KMS-11 (cell line): ENCODE data around the gene ADAM8.
A peak's percentile ranks its signal among the peaks of the same experiment; 100 is the strongest.

Experiments
- H2AFZ ChIP-seq: fragments of 200-600 bp; sonication (generic); 2 replicates; pipeline ENCODE4 v1.6.1; 2016; ENCODE audit warnings: antibody characterized with exemption, mixed run types, low read depth
- H3K27ac ChIP-seq: fragments of 200-600 bp; sonication (generic); 2 replicates; pipeline ENCODE4 v1.6.1; 2016; ENCODE audit warnings: mild to moderate bottlenecking, mixed run types
- H3K27me3 ChIP-seq: fragments of 200-600 bp; sonication (generic); 2 replicates; pipeline ENCODE4 v1.6.1; 2017; ENCODE audit warnings: mild to moderate bottlenecking, low read depth, mixed run types, moderate library complexity; ENCODE audit not compliant: insufficient read depth
- H3K36me3 ChIP-seq: fragments of 200-600 bp; sonication (generic); 2 replicates; pipeline ENCODE4 v1.6.1; 2017; ENCODE audit warnings: mild to moderate bottlenecking, mixed run types; ENCODE audit not compliant: insufficient read depth
- H3K4me1 ChIP-seq: fragments of 200-600 bp; sonication (generic); 2 replicates; pipeline ENCODE4 v1.6.1; 2016; ENCODE audit warnings: mild to moderate bottlenecking, low read depth, mixed run types; ENCODE audit not compliant: poor library complexity, severe bottlenecking
- H3K4me2 ChIP-seq: fragments of 200-600 bp; sonication (generic); 2 replicates; pipeline ENCODE4 v1.7.0; 2016; ENCODE audit warnings: mild to moderate bottlenecking, mixed run types
- H3K4me3 ChIP-seq: fragments of 200-600 bp; sonication (generic); IDR thresholded peaks from 2 replicates; pipeline ENCODE4 v1.6.1; 2017; ENCODE audit warnings: low read depth, low read length, mixed read lengths; ENCODE audit not compliant: insufficient read depth
- H3K79me2 ChIP-seq: fragments of 200-600 bp; sonication (generic); 2 replicates; pipeline ENCODE4 v1.6.1; 2016; ENCODE audit warnings: low read depth, mixed run types; ENCODE audit not compliant: insufficient read depth
- H3K9ac ChIP-seq: fragments of 200-600 bp; sonication (generic); 2 replicates; pipeline ENCODE4 v1.6.1; 2016; ENCODE audit warnings: mild to moderate bottlenecking, mixed run types
- H4K20me1 ChIP-seq: fragments of 200-600 bp; sonication (generic); 2 replicates; pipeline ENCODE4 v1.6.1; 2016; ENCODE audit warnings: mild to moderate bottlenecking, mixed run types; ENCODE audit not compliant: insufficient read depth
- TF ChIP-seq, protein P1 (sequence below): fragments of 200-600 bp; sonication (generic); conservative IDR thresholded peaks from 2 replicates; pipeline ENCODE4 v1.6.1; 2017; ENCODE audit warnings: low read depth, mild to moderate bottlenecking, antibody characterized with exemption, low read length, moderate library complexity, mixed read lengths

The ADAM8 gene

DNA sequence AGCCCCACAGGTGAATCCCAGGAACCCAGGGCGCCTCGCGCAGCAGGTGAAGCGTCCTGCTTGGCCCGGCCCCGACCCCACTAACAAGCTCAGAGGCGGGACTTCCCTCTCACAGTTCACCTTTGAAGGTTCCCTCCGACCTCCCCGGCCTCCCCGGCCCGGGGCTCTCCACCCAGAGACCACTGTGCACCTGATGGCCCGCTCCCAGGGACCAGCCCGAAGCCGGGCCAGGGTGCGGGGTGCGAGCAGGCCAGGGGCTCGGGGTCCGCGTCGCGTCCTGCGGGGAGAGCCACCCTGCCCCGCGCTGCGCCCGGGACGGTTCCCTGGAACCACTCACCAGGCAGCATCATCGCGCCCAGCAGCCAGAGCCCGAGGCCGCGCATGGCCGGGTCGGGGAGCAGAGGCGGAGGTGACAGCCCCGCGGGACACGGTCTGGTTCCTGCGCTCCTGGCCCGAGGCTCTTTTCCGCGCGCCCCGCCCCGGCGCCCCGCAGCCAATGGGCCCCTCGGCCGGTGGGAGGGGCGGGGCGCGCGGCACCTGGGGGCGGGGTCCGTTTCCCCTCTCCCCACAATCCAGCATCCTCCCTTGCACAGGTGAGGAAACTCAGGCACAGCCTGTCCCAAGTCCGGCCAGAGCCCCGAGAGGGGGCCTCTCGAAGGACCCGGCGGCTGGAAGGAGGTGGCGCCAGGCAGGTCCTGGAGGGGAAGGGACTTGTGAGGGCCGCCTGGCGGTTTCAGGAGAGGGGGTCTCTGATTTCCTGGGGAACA is at the start of gene ADAM8:
Gene ADAM8 (minus strand): TSS at position 434 of the 767 bp plus-strand sequence. CDS start 51 bp downstream, at position 383.
- TF ChIP-seq, protein P1, sequence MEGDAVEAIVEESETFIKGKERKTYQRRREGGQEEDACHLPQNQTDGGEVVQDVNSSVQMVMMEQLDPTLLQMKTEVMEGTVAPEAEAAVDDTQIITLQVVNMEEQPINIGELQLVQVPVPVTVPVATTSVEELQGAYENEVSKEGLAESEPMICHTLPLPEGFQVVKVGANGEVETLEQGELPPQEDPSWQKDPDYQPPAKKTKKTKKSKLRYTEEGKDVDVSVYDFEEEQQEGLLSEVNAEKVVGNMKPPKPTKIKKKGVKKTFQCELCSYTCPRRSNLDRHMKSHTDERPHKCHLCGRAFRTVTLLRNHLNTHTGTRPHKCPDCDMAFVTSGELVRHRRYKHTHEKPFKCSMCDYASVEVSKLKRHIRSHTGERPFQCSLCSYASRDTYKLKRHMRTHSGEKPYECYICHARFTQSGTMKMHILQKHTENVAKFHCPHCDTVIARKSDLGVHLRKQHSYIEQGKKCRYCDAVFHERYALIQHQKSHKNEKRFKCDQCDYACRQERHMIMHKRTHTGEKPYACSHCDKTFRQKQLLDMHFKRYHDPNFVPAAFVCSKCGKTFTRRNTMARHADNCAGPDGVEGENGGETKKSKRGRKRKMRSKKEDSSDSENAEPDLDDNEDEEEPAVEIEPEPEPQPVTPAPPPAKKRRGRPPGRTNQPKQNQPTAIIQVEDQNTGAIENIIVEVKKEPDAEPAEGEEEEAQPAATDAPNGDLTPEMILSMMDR, result no peak
- H2AFZ ChIP-seq, result no peak within 1 kb of the TSS

DNA sequence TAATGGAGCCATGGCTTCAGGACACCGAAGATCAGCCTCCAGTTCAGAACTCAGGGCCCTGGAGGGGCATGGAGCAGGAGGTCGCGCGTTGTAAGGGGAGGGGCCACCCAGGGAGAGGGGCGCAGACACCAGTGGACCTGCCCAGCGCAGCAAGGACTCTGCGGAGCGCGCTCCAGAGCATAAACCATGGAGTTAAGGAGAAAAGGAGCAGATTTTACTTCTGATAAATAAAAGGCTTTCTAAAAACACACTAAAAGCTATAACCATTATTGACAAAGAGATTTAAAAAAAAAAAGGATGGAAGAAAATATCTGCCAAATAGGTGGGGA is 49.5 kb upstream of the ADAM8 start:
- Histone ChIP-seq H3K27ac (no peak overlapping the region), H3K27me3 (peaks cover 29% of the 10 kb centered on the region; the same call in 1 of the 2 replicates), H3K36me3 (no peaks in the 10 kb centered on the region), H3K4me1 (peaks cover 6% of the 10 kb centered on the region), H2AFZ (no peak overlapping the region), H3K4me2 (no peak overlapping the region), H3K4me3 (no peak overlapping the region), H4K20me1 (no peaks in the 10 kb centered on the region), H3K79me2 (no peaks in the 10 kb centered on the region), H3K9ac (no peak overlapping the region)
- TF ChIP-seq, protein P1, result no peak

More for the DNA sequence above, at the start of gene ADAM8:
- Histone ChIP-seq H4K20me1 (no peaks in the 10 kb centered on the region), H3K4me3 (no peak within 1 kb of the TSS), H3K36me3 (no peaks in the 10 kb centered on the region), H3K27me3 (no peaks in the 10 kb centered on the region), H3K4me1 (peaks cover 63% of the 10 kb centered on the region), H3K27ac (peak within 1 kb of the TSS; percentile 82), H3K9ac (peak within 1 kb of the TSS; percentile 60; the same call in 1 of the 2 replicates), H3K4me2 (peak within 1 kb of the TSS; percentile 90), H3K79me2 (no peaks in the 10 kb centered on the region)

DNA sequence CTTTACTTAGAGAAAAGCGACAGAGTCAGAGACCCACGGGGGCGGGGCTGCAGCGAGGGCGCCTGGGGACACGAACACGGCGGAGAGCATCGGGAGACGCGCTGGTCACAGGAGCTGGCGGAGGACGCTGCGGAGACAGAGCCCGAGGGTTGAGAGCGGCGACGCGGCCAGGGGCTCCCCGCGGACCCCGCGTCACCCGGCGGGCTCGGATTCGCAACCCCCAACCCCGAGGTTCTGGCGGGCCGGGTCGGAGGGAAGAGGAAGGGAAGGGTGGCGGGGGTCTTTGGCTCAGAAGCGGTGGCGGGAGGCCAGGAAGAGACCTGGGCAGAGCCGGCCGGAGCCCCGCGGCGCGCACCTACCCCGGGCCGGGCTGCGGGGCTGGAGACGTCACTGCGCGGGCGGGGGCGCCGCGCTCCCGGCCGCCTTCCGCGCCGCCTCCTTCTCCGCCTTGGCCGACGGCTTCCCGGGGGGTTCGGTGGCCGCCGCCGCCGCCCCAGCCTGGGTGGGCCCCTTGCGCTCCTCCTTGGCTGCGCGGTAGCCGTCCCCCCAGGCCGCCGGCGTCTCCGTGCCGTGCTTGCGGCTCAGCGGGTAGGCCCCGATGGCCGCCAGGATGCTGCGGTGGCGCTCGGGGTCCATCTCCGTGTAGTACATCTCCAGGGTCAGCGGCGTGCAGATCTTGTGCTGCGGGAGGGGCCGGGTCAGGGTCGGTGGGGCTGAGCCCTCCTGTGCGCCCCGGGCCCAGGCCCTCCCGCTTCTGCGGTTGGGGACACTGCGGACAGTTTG is 49.0 kb upstream of the ADAM8 start:
- Histone ChIP-seq H3K36me3 (no peaks in the 10 kb centered on the region), H4K20me1 (no peaks in the 10 kb centered on the region), H3K9ac (no peak overlapping the region), H3K4me3 (no peak overlapping the region), H2AFZ (no peak overlapping the region), H3K4me1 (peaks cover 6% of the 10 kb centered on the region), H3K27me3 (peaks cover 24% of the 10 kb centered on the region; the same call in 1 of the 2 replicates), H3K27ac (no peak overlapping the region), H3K79me2 (no peaks in the 10 kb centered on the region), H3K4me2 (no peak overlapping the region)
- TF ChIP-seq, protein P1, result no peak

DNA sequence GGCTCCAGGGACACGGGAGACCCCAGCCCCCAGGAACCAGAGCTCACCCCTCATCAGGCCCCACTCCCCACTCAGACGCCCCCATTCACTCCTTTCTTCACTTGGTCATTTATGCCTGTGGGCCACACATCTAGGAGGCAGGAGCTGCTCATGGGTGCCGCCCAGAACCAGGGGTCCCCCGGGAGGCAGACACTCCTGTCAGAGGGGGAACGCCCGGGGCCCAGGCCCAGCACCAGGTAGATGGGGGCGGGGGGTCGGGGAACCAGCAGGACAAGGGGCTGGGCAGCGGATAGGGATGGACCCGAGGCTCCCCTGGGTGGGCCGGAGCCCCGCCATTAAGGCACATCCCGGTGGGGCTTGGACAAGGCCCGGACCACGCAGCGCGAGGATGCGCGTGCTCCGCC is 48.2 kb upstream of the ADAM8 start:
- H3K4me2 ChIP-seq, result no peak overlapping the region
- no peaks in the 10 kb centered on the region for H3K36me3 ChIP-seq
- no peak overlapping the region for H3K27ac ChIP-seq
- no peak overlapping the region for H3K4me3 ChIP-seq
- TF ChIP-seq, protein P1, result no peak
- H3K27me3 ChIP-seq, result peaks cover 24% of the 10 kb centered on the region; the same call in 1 of the 2 replicates
- H2AFZ ChIP-seq, result no peak overlapping the region
- no peak overlapping the region for H3K9ac ChIP-seq
- H3K79me2 ChIP-seq, result no peaks in the 10 kb centered on the region
- H4K20me1 ChIP-seq, result no peaks in the 10 kb centered on the region
- H3K4me1 ChIP-seq, result peaks cover 3% of the 10 kb centered on the region
